Endothelial cell of umbilical vein (primary cell): ENCODE results near the gene TTC21B.

Experiments
- EZH2 ChIP-seq: IDR thresholded peaks from 2 replicates; pipeline ENCODE4 v1.6.1; 2012; ENCODE audit warnings: borderline replicate concordance, low read depth, mild to moderate bottlenecking, moderate library complexity, low read length, inconsistent platforms; ENCODE audit not compliant: severe bottlenecking
- GATA2 ChIP-seq: IDR thresholded peaks from 2 replicates; pipeline ENCODE4 v1.7.0; 2011; ENCODE audit warnings: low read depth, mild to moderate bottlenecking, moderate library complexity, mixed read lengths, low read length; ENCODE audit not compliant: insufficient read length, insufficient read depth
- POLR2A ChIP-seq: IDR thresholded peaks from 2 replicates; pipeline ENCODE4 v1.6.1; 2012; ENCODE audit warnings: low read depth, mild to moderate bottlenecking, control low read depth, low read length
- TF ChIP-seq, protein P1 (sequence below), 2 donors: IDR thresholded peaks; 1 replicate in 1 of 2; 2 replicates in 1 of 2; pipeline ENCODE4 v1.5.1; 2011; ENCODE audit warnings: low read length in 2 of 2, mild to moderate bottlenecking in 2 of 2, moderate library complexity in 2 of 2, control low read depth in 1 of 2, inconsistent platforms in 1 of 2, low read depth in 1 of 2; ENCODE audit not compliant: insufficient read depth in 1 of 2; ENCODE audit errors: extremely low read depth in 1 of 2

DNA sequence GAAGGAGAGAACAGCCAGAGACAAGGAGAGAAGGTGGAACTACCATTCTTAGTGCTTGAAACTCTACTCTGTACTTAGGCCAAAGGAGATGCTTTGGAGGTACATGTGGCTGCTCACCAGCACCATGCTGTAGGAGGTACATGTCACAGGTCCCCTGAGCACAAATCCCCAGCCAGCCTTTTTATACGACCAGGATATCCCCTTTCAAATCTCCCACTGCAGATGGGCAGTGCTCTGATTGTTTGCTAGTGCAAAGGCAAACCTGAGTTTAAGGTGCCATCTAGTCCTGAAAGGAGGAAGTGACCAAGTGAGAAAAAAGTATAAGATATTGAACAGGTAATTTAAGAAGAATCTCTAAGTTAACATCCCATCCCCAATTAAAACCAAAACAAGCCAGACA is 17.1 kb upstream of the TTC21B start:
- TF ChIP-seq GATA2: no peak
- TF ChIP-seq, protein P1, sequence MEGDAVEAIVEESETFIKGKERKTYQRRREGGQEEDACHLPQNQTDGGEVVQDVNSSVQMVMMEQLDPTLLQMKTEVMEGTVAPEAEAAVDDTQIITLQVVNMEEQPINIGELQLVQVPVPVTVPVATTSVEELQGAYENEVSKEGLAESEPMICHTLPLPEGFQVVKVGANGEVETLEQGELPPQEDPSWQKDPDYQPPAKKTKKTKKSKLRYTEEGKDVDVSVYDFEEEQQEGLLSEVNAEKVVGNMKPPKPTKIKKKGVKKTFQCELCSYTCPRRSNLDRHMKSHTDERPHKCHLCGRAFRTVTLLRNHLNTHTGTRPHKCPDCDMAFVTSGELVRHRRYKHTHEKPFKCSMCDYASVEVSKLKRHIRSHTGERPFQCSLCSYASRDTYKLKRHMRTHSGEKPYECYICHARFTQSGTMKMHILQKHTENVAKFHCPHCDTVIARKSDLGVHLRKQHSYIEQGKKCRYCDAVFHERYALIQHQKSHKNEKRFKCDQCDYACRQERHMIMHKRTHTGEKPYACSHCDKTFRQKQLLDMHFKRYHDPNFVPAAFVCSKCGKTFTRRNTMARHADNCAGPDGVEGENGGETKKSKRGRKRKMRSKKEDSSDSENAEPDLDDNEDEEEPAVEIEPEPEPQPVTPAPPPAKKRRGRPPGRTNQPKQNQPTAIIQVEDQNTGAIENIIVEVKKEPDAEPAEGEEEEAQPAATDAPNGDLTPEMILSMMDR (IDR thresholded peaks at IDR 0.05; ENCODE audit: extremely low read depth in 1 of 2, insufficient read depth in 1 of 2, low read depth in 1 of 2, low read length in 2 of 2): no peak
- no peak for TF ChIP-seq POLR2A
- TF ChIP-seq EZH2: no peak
